ENCODE results near the gene CDK19. TPM values are rescaled to one million over a fixed set of nuclear protein-coding genes. Genes with fewer than 3 reads are reported as not detected.

The CDK19 gene
- total RNA-seq, 1 donor from 2014 or later, result 21.8 TPM

- no peak for TF ChIP-seq CTCF (IDR thresholded peaks at IDR 0.05; ENCODE audit: insufficient read depth, low read depth, low read length)
- TF ChIP-seq EZH2 (IDR thresholded peaks at IDR 0.05; ENCODE audit: insufficient read depth, low read length), result no peak
- no peaks in the 10 kb centered on the region for H3K27me3 Mint-ChIP-seq (ENCODE audit: low read depth, unreplicated experiment)
- peaks cover 8% of the 10 kb centered on the region for H3K9me3 Mint-ChIP-seq (ENCODE audit: unreplicated experiment)
- Histone ChIP-seq H3K9me3 (ENCODE audit: insufficient read depth, low read depth, low read length) (no peaks in the 10 kb centered on the region), H3K27ac (ENCODE audit: low read depth, low read length) (no peak overlapping the region), H3K4me2 (ENCODE audit: low read length) (no peak overlapping the region), H3K4me1 (ENCODE audit: insufficient read depth, low read length) (no peaks in the 10 kb centered on the region), H4K20me1 (ENCODE audit: insufficient read depth, low read length) (no peaks in the 10 kb centered on the region), H3K9ac (ENCODE audit: low read length) (no peak overlapping the region), H2AFZ (ENCODE audit: low read depth, low read length) (no peak overlapping the region), H3K27me3 (ENCODE audit: insufficient read depth, low read length) (no peaks in the 10 kb centered on the region), H3K4me3 (ENCODE audit: insufficient read depth, low read depth, low read length) (no peak overlapping the region), H3K79me2 (ENCODE audit: insufficient read depth, low read length) (no peaks in the 10 kb centered on the region), H3K36me3 (ENCODE audit: insufficient read depth, low read length) (no peaks in the 10 kb centered on the region)
- no peak overlapping the region for H3K4me3 Mint-ChIP-seq (ENCODE audit: unreplicated experiment)
- FAIRE-seq, result no peak
- no peaks in the 10 kb centered on the region for H3K36me3 Mint-ChIP-seq (ENCODE audit: low read depth, unreplicated experiment)
- no peaks in the 10 kb centered on the region for H3K4me1 Mint-ChIP-seq (ENCODE audit: low read depth, unreplicated experiment)
- no peak for DNase-seq (ENCODE audit: low read depth)
- H3K27ac Mint-ChIP-seq (ENCODE audit: unreplicated experiment), result no peak overlapping the region
Measured at GRCh38 chr6:110575925-110576463, 239.3 kb downstream of the CDK19 start.

GRCh38 chr6:110574817-110575216 lies 240.5 kb downstream of the CDK19 start:
- no peaks in the 10 kb centered on the region for H3K27me3 Mint-ChIP-seq (ENCODE audit: low read depth, unreplicated experiment)
- no peaks in the 10 kb centered on the region for H3K4me1 Mint-ChIP-seq (ENCODE audit: low read depth, unreplicated experiment)
- H3K9me3 Mint-ChIP-seq (ENCODE audit: unreplicated experiment), result peaks cover 7% of the 10 kb centered on the region
- no peaks in the 10 kb centered on the region for H4K20me1 ChIP-seq (ENCODE audit: insufficient read depth, low read length)
- H3K36me3 Mint-ChIP-seq (ENCODE audit: low read depth, unreplicated experiment), result no peaks in the 10 kb centered on the region
- no peak for DNase-seq (ENCODE audit: low read depth)
- H3K9me3 ChIP-seq (ENCODE audit: insufficient read depth, low read depth, low read length), result no peaks in the 10 kb centered on the region
- H3K4me1 ChIP-seq (ENCODE audit: insufficient read depth, low read length), result no peaks in the 10 kb centered on the region
- FAIRE-seq, result no peak
- no peak overlapping the region for H3K9ac ChIP-seq (ENCODE audit: low read length)
- no peak overlapping the region for H3K4me3 ChIP-seq (ENCODE audit: insufficient read depth, low read depth, low read length)
- TF ChIP-seq EZH2 (IDR thresholded peaks at IDR 0.05; ENCODE audit: insufficient read depth, low read length) (no peak), CTCF (IDR thresholded peaks at IDR 0.05; ENCODE audit: insufficient read depth, low read depth, low read length) (no peak)
- H3K4me3 Mint-ChIP-seq (ENCODE audit: unreplicated experiment), result no peak overlapping the region
- H3K4me2 ChIP-seq (ENCODE audit: low read length), result no peak overlapping the region
- H3K27me3 ChIP-seq (ENCODE audit: insufficient read depth, low read length), result no peaks in the 10 kb centered on the region
- H3K27ac Mint-ChIP-seq (ENCODE audit: unreplicated experiment), result no peak overlapping the region
- H3K36me3 ChIP-seq (ENCODE audit: insufficient read depth, low read length), result no peaks in the 10 kb centered on the region
- H3K27ac ChIP-seq (ENCODE audit: low read depth, low read length), result no peak overlapping the region
- no peaks in the 10 kb centered on the region for H3K79me2 ChIP-seq (ENCODE audit: insufficient read depth, low read length)
- H2AFZ ChIP-seq (ENCODE audit: low read depth, low read length), result no peak overlapping the region

- Mint-ChIP-seq H3K27ac (ENCODE audit: unreplicated experiment) (no peak overlapping the region), H3K27me3 (ENCODE audit: low read depth, unreplicated experiment) (no peaks in the 10 kb centered on the region), H3K9me3 (ENCODE audit: unreplicated experiment) (no peaks in the 10 kb centered on the region), H3K36me3 (ENCODE audit: low read depth, unreplicated experiment) (no peaks in the 10 kb centered on the region), H3K4me3 (ENCODE audit: unreplicated experiment) (no peak overlapping the region), H3K4me1 (ENCODE audit: low read depth, unreplicated experiment) (no peaks in the 10 kb centered on the region)
- Histone ChIP-seq H3K27ac (ENCODE audit: low read depth, low read length) (no peak overlapping the region), H4K20me1 (ENCODE audit: insufficient read depth, low read length) (no peaks in the 10 kb centered on the region), H3K4me3 (ENCODE audit: insufficient read depth, low read depth, low read length) (no peak overlapping the region), H3K36me3 (ENCODE audit: insufficient read depth, low read length) (no peaks in the 10 kb centered on the region), H3K9me3 (ENCODE audit: insufficient read depth, low read depth, low read length) (no peaks in the 10 kb centered on the region), H3K4me1 (ENCODE audit: insufficient read depth, low read length) (no peaks in the 10 kb centered on the region), H2AFZ (ENCODE audit: low read depth, low read length) (no peak overlapping the region), H3K27me3 (ENCODE audit: insufficient read depth, low read length) (no peaks in the 10 kb centered on the region), H3K9ac (ENCODE audit: low read length) (no peak overlapping the region), H3K4me2 (ENCODE audit: low read length) (no peak overlapping the region), H3K79me2 (ENCODE audit: insufficient read depth, low read length) (no peaks in the 10 kb centered on the region)
- TF ChIP-seq EZH2 (IDR thresholded peaks at IDR 0.05; ENCODE audit: insufficient read depth, low read length) (no peak), CTCF (IDR thresholded peaks at IDR 0.05; ENCODE audit: insufficient read depth, low read depth, low read length) (no peak)
- FAIRE-seq (no peak), DNase-seq (ENCODE audit: low read depth) (no peak)
Measured at GRCh38 chr6:110573537-110573936, 241.7 kb downstream of the CDK19 start.

All from astrocyte (in vitro differentiated cells and primary cell).